CD4-positive, alpha-beta T cell treated with Interleukin-15 for 1 hour (primary cell): Measurements from ENCODE around the gene PIWIL1.

Experiments
- DNase-seq: peaks from one replicate; pipeline ENCODE4 v3.0.0-alpha.2; 2020

The PIWIL1 gene

GRCh38 chr12:130337488-130338303 is at the start of gene PIWIL1:
Gene PIWIL1, plus strand, starts transcription at chr12:130337887. Its CDS starts 4,705 bp downstream, at chr12:130342592.
- DNase-seq: no peak

DNA sequence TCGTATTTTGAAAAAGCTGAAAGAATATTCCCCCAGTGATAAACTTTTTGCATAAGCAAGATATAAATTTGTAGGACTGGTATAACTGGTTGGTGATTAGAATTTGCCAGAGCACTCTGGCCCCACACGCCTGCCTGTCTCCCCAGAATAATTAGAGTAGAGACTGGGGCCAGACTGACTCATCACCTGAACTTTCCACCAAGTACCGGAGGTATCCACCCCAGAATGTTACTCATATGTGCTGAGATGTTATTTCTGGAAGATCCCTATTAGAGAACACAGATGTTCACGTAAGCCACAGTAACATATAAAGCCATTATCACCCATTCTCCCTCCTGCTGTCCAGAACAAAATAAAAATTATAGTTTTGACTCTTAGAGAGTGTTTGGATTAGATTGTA is 49.5 kb upstream of the PIWIL1 start:
- no peak for DNase-seq

DNA sequence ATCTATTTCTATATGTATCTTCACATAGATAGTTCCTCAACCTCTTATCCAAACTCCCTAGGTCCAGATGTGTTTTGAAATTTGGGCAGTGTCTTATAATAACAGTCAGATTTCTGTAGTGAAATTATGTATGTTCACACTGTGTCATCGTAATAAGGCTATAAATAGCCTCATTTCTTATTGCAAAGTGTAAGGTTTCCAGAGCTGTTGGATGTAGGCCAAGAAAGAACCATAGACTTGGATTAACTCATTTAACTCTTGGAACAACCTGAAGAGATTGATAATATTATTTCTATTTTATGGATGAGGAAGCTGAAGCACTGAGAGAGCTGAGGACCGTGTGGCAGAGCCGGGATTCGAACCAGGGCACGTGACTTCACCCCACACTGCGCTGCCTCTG is 49.0 kb upstream of the PIWIL1 start:
- DNase-seq: no peak

GRCh38 chr12:130290114-130290513 is 47.6 kb upstream of the PIWIL1 start:
- no peak for DNase-seq

- DNase-seq: no peak
Observed at GRCh38 chr12:130298322-130299021, 39.2 kb upstream of the PIWIL1 start.

DNA sequence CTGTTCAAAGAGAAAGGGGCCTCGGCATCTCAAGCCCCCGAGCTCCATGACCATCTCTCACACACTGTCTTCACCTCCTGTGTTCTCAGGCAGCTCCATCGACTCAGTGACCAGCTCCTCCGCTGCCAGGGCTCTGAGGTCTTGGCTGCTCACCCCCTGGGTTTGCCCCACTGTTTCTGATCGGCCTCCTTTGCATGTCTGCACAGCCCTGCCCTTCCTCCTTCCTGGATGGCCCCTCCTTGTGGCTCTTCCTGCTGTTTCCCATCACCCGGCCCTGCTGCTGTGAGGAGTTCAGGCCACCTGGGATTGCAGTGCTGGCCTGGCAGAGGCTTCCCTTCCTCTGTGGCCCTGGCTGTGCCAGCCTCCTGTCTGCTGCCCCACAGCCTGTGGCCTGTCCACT is 38.1 kb upstream of the PIWIL1 start:
- DNase-seq: no peak

- no peak for DNase-seq
Observed at GRCh38 chr12:130300090-130300489, 37.6 kb upstream of the PIWIL1 start.

DNA sequence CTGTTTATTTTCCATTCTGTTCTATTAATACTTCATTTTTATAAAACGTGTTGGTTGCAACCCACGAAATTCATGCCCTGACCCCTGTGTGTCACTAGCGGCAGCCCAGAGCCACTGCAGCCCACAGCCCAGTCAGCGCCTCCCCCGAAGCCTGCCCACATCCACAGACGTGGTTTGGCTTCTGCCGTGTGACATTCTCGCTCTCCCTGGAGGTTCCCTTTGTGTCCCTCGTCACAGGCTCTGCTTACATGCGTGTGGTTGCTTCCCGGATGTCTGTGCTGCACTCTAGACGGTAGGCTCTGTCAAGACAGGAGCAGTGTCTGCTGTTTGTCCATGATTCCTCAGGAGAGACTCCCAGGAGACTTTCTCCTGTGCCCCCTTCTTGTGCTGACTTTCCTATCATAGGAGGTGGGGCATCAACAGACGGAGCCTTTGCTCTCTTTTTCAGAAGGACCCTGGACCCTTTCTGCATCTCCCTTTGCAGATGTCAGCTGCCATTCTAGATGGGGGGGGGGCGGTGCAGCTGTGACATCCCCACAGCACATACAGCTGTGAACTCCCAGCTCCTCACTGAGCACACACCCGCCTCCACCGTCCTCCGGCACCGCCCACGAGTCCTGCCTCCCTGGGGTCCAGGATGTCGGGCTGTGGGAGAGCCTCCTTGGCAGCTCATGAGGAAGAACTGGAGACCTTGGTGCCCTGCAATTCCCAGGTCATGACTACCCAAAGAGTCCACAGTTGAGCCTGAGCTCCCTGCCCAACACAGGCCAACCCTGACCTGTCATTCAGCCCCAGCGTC is 36.8 kb upstream of the PIWIL1 start:
- no peak for DNase-seq

GRCh38 chr12:130301559-130301958 is 36.1 kb upstream of the PIWIL1 start:
- no peak for DNase-seq

- no peak for DNase-seq
Observed at GRCh38 chr12:130303781-130304180, 33.9 kb upstream of the PIWIL1 start.

DNA sequence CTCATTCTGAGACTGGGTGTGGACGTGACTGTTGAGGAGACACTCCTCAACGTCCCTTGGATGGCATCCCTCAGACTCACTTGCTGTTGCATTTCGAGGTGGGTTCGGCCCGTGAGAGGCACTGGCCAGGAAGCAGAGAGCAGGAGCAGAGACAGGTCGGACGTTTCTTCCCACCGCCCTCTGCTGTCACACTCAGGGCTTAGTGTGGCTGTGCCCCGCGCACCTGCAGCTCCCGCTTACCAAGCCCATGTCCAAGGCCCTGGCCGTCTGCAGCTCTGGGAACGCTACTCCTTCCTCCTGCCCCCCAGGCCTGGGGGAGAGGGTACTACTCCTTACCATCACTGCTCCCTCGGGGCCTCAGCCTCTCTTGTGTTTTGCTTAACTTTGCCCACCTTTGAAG is 29.8 kb upstream of the PIWIL1 start:
- DNase-seq: no peak

- DNase-seq: no peak
Observed at GRCh38 chr12:130308393-130308792, 29.3 kb upstream of the PIWIL1 start.

DNA sequence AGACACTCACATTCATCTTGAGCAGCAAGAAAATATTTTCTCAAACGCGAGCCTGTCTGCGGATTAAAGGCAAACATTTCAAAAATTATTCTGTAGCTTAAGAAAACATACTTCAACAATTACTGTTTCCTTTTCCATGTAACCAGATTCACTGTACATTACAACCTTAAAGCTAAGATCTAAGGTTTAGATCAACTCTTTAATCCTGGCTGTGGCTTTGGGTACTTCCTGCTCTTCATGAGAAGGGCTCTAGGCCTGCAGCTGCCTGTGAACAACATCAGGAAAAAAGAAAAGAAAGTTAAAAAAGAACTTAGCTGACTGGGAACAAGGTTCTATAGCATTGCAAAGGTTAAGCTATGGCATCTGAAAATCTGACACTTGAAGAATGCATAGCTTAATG is 21.4 kb upstream of the PIWIL1 start:
- no peak for DNase-seq

- DNase-seq: no peak
Observed at GRCh38 chr12:130320536-130320935, 17.2 kb upstream of the PIWIL1 start.

GRCh38 chr12:130322263-130322662 is 15.4 kb upstream of the PIWIL1 start:
- DNase-seq: no peak

DNA sequence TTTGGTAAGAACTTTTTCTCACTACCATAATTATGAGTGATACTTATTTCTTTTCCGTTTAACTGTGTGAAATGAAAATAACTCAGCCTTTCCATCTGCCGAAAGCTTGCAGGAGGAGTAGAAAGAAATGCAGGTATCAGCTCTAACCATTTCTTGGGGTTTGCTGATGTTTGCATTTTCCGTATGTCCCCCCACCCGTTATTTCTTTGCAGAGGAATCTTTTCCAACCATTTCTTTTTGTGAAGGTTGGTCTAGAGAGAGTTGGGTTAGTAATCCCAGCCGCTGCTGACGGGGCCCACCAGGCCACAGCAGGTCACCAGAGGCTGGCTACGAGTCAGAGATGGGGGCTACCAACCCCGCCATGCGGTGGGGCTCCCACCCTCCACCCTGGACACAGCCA is 7.0 kb upstream of the PIWIL1 start:
- no peak for DNase-seq

GRCh38 chr12:130331146-130331545 is 6.5 kb upstream of the PIWIL1 start:
- no peak for DNase-seq

DNA sequence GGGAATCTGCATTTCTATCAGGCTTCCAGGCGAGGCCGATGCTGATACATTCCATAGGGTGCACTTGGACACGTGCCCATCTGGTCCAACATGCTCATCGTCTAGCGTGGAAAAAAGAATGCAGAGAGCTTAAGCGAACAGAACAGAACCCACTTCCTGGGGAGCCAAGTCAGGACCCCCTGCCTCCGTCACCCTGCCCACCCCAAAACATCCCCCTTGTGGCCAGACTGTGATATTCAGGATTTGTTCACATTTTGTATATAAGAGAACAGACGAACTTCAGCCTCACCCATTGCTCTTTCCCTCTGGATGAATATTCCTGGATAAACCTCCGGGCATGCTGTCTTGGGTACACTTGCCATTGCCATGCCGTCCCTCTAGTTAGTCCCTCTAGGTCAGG is 4.3 kb upstream of the PIWIL1 start:
- no peak for DNase-seq

- no peak for DNase-seq
Observed at GRCh38 chr12:130334399-130334798, 3.3 kb upstream of the PIWIL1 start.

GRCh38 chr12:130334937-130335336 is 2.8 kb upstream of the PIWIL1 start:
- DNase-seq: no peak

DNA sequence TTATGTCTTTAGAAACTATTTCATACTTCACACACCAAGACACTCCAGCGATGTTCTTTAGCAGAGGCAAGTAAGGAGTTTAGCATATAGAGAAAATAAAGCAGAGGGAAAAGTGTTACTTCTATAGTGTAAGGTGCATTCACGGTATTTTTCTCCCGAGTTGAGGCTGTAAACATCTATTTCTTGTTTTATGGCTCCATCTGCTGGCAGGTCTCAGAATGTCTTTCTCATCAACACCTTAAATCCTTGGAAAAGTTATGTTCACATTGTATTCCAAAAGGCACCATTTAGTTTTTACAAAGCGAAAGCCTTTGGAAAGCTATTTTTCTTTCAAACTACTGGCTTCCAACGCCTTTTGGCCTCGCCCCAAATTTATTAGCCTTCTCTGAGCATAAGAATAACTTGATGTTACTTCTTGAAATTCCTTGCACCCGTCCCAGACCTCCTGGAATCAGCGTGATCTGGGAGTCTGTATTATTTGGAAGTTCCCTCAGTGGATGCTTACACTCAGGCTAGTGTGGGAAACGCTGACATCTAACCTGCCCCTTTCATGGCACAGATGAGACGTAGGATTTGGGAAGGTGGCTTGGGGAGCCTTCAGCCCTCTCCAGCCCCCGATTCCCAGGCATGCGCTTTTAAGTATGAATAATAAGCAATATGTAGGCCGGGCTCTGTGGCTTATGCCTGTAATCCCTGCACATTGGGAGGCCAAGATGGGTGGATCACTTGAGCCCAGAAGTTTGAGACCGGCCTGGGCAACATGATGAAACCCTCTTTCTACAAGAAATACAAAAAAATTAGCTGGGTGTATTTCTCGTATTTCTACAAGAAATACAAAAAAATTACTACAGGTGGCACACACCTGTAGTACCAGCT is 1.9 kb upstream of the PIWIL1 start:
- no peak for DNase-seq

DNA sequence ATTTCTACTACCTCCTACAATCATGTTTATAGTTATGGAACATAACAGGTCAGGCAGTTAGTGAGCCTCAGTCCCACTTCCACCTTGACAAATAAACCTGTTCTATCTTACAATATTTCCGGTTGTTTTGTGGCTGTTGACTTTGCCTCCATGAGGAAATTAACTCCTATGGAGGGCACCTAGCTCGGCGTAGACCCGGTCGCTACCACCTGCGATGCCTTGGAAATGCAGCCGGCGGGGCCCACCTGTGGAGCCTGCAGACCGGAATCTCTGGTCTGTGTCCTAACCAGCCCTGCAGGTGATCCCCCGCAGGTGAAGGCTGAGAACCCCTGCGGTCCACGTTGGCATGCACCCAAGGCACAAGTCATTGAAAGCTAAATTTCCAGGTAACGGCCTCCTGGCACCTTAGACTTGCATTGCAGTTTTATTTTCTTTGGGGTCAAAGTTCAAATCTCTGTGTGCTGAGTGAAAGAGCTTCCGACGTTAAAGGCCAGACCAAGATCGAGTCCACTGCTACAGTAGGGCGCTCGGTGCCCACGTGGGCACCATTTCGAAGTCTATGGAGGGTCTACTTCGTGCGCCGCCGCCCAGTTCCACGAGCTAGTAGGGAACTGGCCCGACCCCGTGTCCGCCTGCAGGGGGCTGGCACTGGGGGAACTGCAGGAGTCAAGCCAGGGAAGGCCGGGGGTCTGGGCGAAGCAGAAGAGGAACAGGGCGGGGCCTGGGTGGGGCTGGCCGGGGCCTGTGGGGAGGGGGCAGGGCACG is 782 bp upstream of the PIWIL1 start:
- DNase-seq: no peak
